Endothelial cell of umbilical vein (primary cell): Measurements from ENCODE around the gene ZNF563. TPM values are rescaled to one million over a fixed set of nuclear protein-coding genes. Genes with fewer than 3 reads are reported as not detected.

Experiments
- BruUV-seq: library from RNA; stranded (reverse); fragments of 400-500 nt; replicated peaks from 2 replicates; lab custom pipeline; 2021; lab: Mats Ljungman, UMichigan
- CTCF ChIA-PET: fragments of 300-600, 350-600 bp; sonication (Branson Sonifier 250); formaldehyde crosslinking; loops from one replicate; lab custom pipeline; 2021; ENCODE audit warnings: antibody characterized with exemption, inconsistent platforms; lab: Charles Lee
- POLR2A ChIA-PET: fragments of 300-600, 350-600 bp; sonication (Branson Sonifier 250); formaldehyde crosslinking; loops from one replicate; lab custom pipeline; 2021; ENCODE audit warnings: antibody characterized with exemption, inconsistent platforms; lab: Charles Lee
- DNase-seq: peaks from one replicate; pipeline ENCODE4 v3.0.0-alpha.2; 2011; ENCODE audit warnings: low read depth, low spot score
- FAIRE-seq: peaks from 2 replicates; lab custom pipeline; 2011; peaks lifted over from hg19 to GRCh38; lab: Jason Lieb, UNC
- H2AFZ ChIP-seq: 2 replicates; pipeline ENCODE4 v1.6.0; 2012; ENCODE audit warnings: low read depth, low read length, control low read depth, inconsistent platforms
- H3K27ac ChIP-seq: 2 replicates; pipeline ENCODE4 v1.5.1; 2011; ENCODE audit warnings: low read depth, mild to moderate bottlenecking, control low read depth, low read length, moderate library complexity; ENCODE audit not compliant: insufficient read depth
- H3K27me3 ChIP-seq, 2 experiments: 2 replicates each; pipeline versions ENCODE4 v1.6.0 to v1.6.1; 2011; ENCODE audit warnings: low read length in 2 of 2, mixed read lengths in 1 of 2; ENCODE audit not compliant: control insufficient read depth in 2 of 2, insufficient read depth in 2 of 2
- H3K36me3 ChIP-seq, 2 experiments: 2 replicates in 1 of 2; 3 replicates in 1 of 2; pipeline ENCODE4 v1.5.1; 2011; ENCODE audit warnings: low read length in 2 of 2, mild to moderate bottlenecking in 1 of 2, moderate library complexity in 1 of 2; ENCODE audit not compliant: control insufficient read depth in 2 of 2, insufficient read depth in 2 of 2; ENCODE audit errors: extremely low read depth in 1 of 2
- H3K4me1 ChIP-seq: 3 replicates; pipeline ENCODE4 v1.5.1; 2011; ENCODE audit warnings: mild to moderate bottlenecking, low read length; ENCODE audit not compliant: control insufficient read depth, insufficient read depth; ENCODE audit errors: extremely low read depth
- H3K4me2 ChIP-seq: 2 replicates; pipeline ENCODE4 v1.6.1; 2011; ENCODE audit warnings: low read length, control low read depth, mixed read lengths; ENCODE audit not compliant: insufficient read depth
- H3K4me3 ChIP-seq, 3 experiments: fragments of 200-600 bp in 1 of 3; sonication (generic), shearing (Covaris generic) in 1 of 3; replicated peaks in 1 of 3; 2 replicates each; pipeline ENCODE4 v1.5.1; 2011 to 2016; ENCODE audit warnings: control low read depth in 3 of 3, low read length in 3 of 3, mild to moderate bottlenecking in 2 of 3, inconsistent platforms in 1 of 3, low read depth in 1 of 3, moderate library complexity in 1 of 3; ENCODE audit not compliant: insufficient read depth in 1 of 3
- H3K79me2 ChIP-seq: 2 replicates; pipeline ENCODE4 v1.6.0; 2012; ENCODE audit warnings: low read length, inconsistent platforms; ENCODE audit not compliant: control insufficient read depth, insufficient read depth
- H3K9ac ChIP-seq: replicated peaks from 2 replicates; pipeline ENCODE3; 2011; ENCODE audit warnings: low read length, control low read depth; ENCODE audit not compliant: insufficient read depth; ENCODE audit errors: extremely low read depth
- H3K9me1 ChIP-seq: replicated peaks from 3 replicates; pipeline ENCODE4 v1.6.0; 2011; ENCODE audit warnings: mild to moderate bottlenecking, low read length; ENCODE audit not compliant: control insufficient read depth, insufficient read depth; ENCODE audit errors: extremely low read depth
- H3K9me3 ChIP-seq: replicated peaks from 2 replicates; pipeline ENCODE4 v1.5.1; 2012; ENCODE audit warnings: low read length, inconsistent platforms; ENCODE audit not compliant: control insufficient read depth, insufficient read depth
- H4K20me1 ChIP-seq: replicated peaks from 2 replicates; pipeline ENCODE3; 2011; ENCODE audit warnings: mild to moderate bottlenecking, low read length; ENCODE audit not compliant: control insufficient read depth, insufficient read depth; ENCODE audit errors: extremely low read depth
- CTCF ChIP-seq, 2 donors: IDR thresholded peaks; 1 replicate in 1 of 2; 2 replicates in 1 of 2; pipeline ENCODE4 v1.5.1; 2011; ENCODE audit warnings: low read length in 2 of 2, mild to moderate bottlenecking in 2 of 2, moderate library complexity in 2 of 2, control low read depth in 1 of 2, inconsistent platforms in 1 of 2, low read depth in 1 of 2; ENCODE audit not compliant: insufficient read depth in 1 of 2; ENCODE audit errors: extremely low read depth in 1 of 2
- EZH2 ChIP-seq: IDR thresholded peaks from 2 replicates; pipeline ENCODE4 v1.6.1; 2012; ENCODE audit warnings: borderline replicate concordance, low read depth, mild to moderate bottlenecking, moderate library complexity, low read length, inconsistent platforms; ENCODE audit not compliant: severe bottlenecking
- FOS ChIP-seq: IDR thresholded peaks from 2 replicates; pipeline ENCODE4 v1.6.1; 2011; ENCODE audit warnings: mild to moderate bottlenecking, low read length, moderate library complexity, borderline replicate concordance; ENCODE audit not compliant: insufficient read depth
- GATA2 ChIP-seq: IDR thresholded peaks from 2 replicates; pipeline ENCODE4 v1.7.0; 2011; ENCODE audit warnings: low read depth, mild to moderate bottlenecking, moderate library complexity, mixed read lengths, low read length; ENCODE audit not compliant: insufficient read length, insufficient read depth
- JUN ChIP-seq: IDR thresholded peaks from 2 replicates; pipeline ENCODE4 v1.6.1; 2011; ENCODE audit warnings: borderline replicate concordance, low read depth; ENCODE audit not compliant: insufficient read length, insufficient read depth
- MYC ChIP-seq: IDR thresholded peaks from one replicate; pipeline ENCODE4 v1.6.1; 2011; ENCODE audit warnings: mild to moderate bottlenecking, low read depth, low read length
- POLR2A ChIP-seq: IDR thresholded peaks from 2 replicates; pipeline ENCODE4 v1.6.1; 2012; ENCODE audit warnings: low read depth, mild to moderate bottlenecking, control low read depth, low read length
- POLR2AphosphoS5 ChIP-seq: IDR thresholded peaks from 2 replicates; pipeline ENCODE4 v1.6.1; 2012; ENCODE audit warnings: low read depth, mild to moderate bottlenecking, control low read depth, low read length, moderate library complexity; ENCODE audit not compliant: insufficient read depth
- dilution Hi-C: fragments of 300-500 bp; cut with MboI; formaldehyde crosslinking; loops from one replicate; pipeline ENCODE4 v1.15.0; 2019; ENCODE audit warnings: low sequenced_read_pairs; ENCODE audit not compliant: extremely low pct_ligation_motif_present
- intact Hi-C: fragments of 100-400 bp; cut with micrococcal nuclease; formaldehyde crosslinking; loops from one replicate; pipeline ENCODE4 v1.10.0; 2022
- polyA plus RNA-seq, 4 experiments: library from polyadenylated mRNA; depleted of rRNA in 3 of 4; stranded (reverse) in 3 of 4; unstranded in 1 of 4; fragments of >200 nt; gene quantifications; 2 replicates each; pipeline versions ENCODE4 v1.2.1 to v1.2.3, GENCODE V29; 2011 to 2012; ENCODE audit warnings: missing spikeins in 1 of 4
- total RNA-seq: library from RNA; stranded (reverse); gene quantifications from 2 replicates; pipeline ENCODE4 v1.2.3, GENCODE V29; 2021
- TF ChIP-seq, protein P1 (sequence below): IDR thresholded peaks from 2 replicates; pipeline ENCODE4 v1.6.1; 2011; ENCODE audit not compliant: insufficient read depth, insufficient read length

ZNF563 gene
- total and polyA plus RNA-seq, 2 donors (not counting 3 experiments of a cell fraction or from before 2014, with no cell fraction given): 0.35 to 1.1 TPM

DNA sequence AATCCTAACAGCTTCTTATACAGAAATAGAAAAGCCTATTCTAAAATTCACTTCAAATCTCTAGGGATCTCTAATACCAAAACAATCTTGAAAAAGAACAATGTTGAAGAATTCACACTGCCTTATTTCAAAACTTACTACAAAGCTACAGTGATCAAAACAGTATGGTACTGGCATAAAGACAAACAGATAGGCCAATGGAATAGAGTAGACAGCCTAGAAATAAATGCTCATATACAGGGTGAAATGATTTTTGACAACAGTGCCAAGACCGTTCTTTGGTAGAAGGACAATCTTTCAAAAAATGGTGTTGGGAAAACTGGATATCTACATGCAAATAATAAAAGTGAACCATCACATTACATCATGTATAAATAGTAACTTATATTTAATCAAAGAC lies 11.8 kb upstream of the ZNF563 start:
- H3K79me2 ChIP-seq: no peaks in the 10 kb centered on the region
- H3K4me1 ChIP-seq: no peaks in the 10 kb centered on the region
- H3K4me3 ChIP-seq: no peak overlapping the region
- H3K36me3 ChIP-seq: no peaks in the 10 kb centered on the region
- H4K20me1 ChIP-seq: no peaks in the 10 kb centered on the region
- FAIRE-seq (no peak), DNase-seq (no peak)
- no peak overlapping the region for H3K4me2 ChIP-seq
- ChIA-PET POLR2A (no interaction called here), CTCF (no interaction called here)
- intact Hi-C loops: no loop called here
- H3K9me3 ChIP-seq: peaks cover 9% of the 10 kb centered on the region
- H3K27ac ChIP-seq: no peak overlapping the region
- no peak overlapping the region for H2AFZ ChIP-seq
- TF ChIP-seq POLR2AphosphoS5 (no peak), JUN (no peak), POLR2A (no peak)
- TF ChIP-seq, protein P1, sequence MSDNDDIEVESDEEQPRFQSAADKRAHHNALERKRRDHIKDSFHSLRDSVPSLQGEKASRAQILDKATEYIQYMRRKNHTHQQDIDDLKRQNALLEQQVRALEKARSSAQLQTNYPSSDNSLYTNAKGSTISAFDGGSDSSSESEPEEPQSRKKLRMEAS: no peak
- no peak overlapping the region for H3K9ac ChIP-seq
- H3K9me1 ChIP-seq: no peaks in the 10 kb centered on the region
- no TSS peak for BruUV-seq
- dilution Hi-C loops: no loop called here
- no peaks in the 10 kb centered on the region for H3K27me3 ChIP-seq

- DNase-seq: no peak
- TF ChIP-seq JUN (no peak), POLR2AphosphoS5 (no peak), EZH2 (no peak), CTCF (IDR thresholded peaks at IDR 0.05; ENCODE audit: extremely low read depth in 1 of 2, insufficient read depth in 1 of 2, low read depth in 1 of 2, low read length in 2 of 2) (no peak), MYC (no peak), FOS (no peak), POLR2A (no peak), GATA2 (no peak)
- TF ChIP-seq, protein P1: no peak
- Histone ChIP-seq H2AFZ (no peak overlapping the region), H3K36me3 (no peaks in the 10 kb centered on the region), H3K79me2 (no peaks in the 10 kb centered on the region), H3K27me3 (no peaks in the 10 kb centered on the region), H4K20me1 (no peaks in the 10 kb centered on the region), H3K4me1 (no peaks in the 10 kb centered on the region), H3K9me3 (no peaks in the 10 kb centered on the region), H3K27ac (no peak overlapping the region), H3K4me3 (no peak overlapping the region), H3K9me1 (no peaks in the 10 kb centered on the region), H3K4me2 (no peak overlapping the region), H3K9ac (no peak overlapping the region)
- ChIA-PET POLR2A (no interaction called here), CTCF (no interaction called here)
- FAIRE-seq: no peak
- dilution Hi-C loops: no loop called here
- intact Hi-C loops: no loop called here
- BruUV-seq: no TSS peak
Measured at GRCh38 chr19:12331211-12331941, 2.1 kb downstream of the ZNF563 start.
